ENCODE measurements around the gene CD4.

GRCh38 chr12:6796576-6796975, 7.2 kb downstream of the CD4 start:
- TF ChIP-seq CTCF (IDR thresholded peaks at IDR 0.05; ENCODE audit: extremely low read depth in 1 of 2, insufficient read depth in 1 of 2, low read depth in 1 of 2, low read length in 2 of 2) = no peak
- TF ChIP-seq MAX (IDR thresholded peaks at IDR 0.05; ENCODE audit: insufficient read depth, insufficient read length) = no peak
- TF ChIP-seq FOS (IDR thresholded peaks at IDR 0.05; ENCODE audit: borderline replicate concordance, insufficient read depth, low read length) = no peak
- no peak for TF ChIP-seq MYC (IDR thresholded peaks at IDR 0.05; ENCODE audit: low read depth, low read length)
- TF ChIP-seq EZH2 (IDR thresholded peaks at IDR 0.05; ENCODE audit: borderline replicate concordance, low read depth, low read length, severe bottlenecking) = no peak
